OCI-LY7 (cell line): ENCODE measurements around the gene SIGLEC6. TPM values are rescaled to one million over a fixed set of nuclear protein-coding genes. Genes with fewer than 3 reads are reported as not detected.

Experiments
- BruUV-seq: library from RNA; stranded (reverse); fragments of 400-500 nt; replicated peaks from 2 replicates; lab custom pipeline; 2021; lab: Mats Ljungman, UMichigan
- CTCF ChIA-PET: fragments of 300-600 bp; sonication (Branson Sonifier 250); formaldehyde crosslinking; loops from one replicate; lab custom pipeline; 2022; ENCODE audit warnings: antibody characterized with exemption; ENCODE audit not compliant: unreplicated experiment; lab: Charles Lee
- POLR2A ChIA-PET: fragments of 300-600 bp; sonication (Branson Sonifier 250); formaldehyde crosslinking; loops from one replicate; lab custom pipeline; 2022; ENCODE audit warnings: antibody characterized with exemption; lab: Charles Lee
- DNase-seq: peaks from one replicate; pipeline ENCODE4 v3.0.0-alpha.2; 2015; ENCODE audit warnings: low spot score
- H2AFZ ChIP-seq: fragments of 200-600 bp; sonication (generic), shearing (Covaris generic); 2 replicates; pipeline ENCODE4 v1.6.1; 2014; ENCODE audit warnings: mild to moderate bottlenecking, antibody characterized with exemption, low read length, moderate library complexity
- H3K27ac ChIP-seq: fragments of 200-600 bp; sonication (generic); 2 replicates; pipeline ENCODE4 v1.5.1; 2014; ENCODE audit warnings: mixed run types, low read depth, mild to moderate bottlenecking, moderate library complexity, low read length, inconsistent platforms; ENCODE audit not compliant: poor library complexity, severe bottlenecking
- H3K36me3 ChIP-seq: fragments of 200-600 bp; sonication (generic); 2 replicates; pipeline ENCODE4 v1.6.1; 2014; ENCODE audit warnings: mild to moderate bottlenecking, antibody characterized with exemption, low read length, moderate library complexity, mixed read lengths; ENCODE audit not compliant: insufficient read depth
- H3K4me1 ChIP-seq: fragments of 200-600 bp; sonication (generic); 2 replicates; pipeline ENCODE4 v1.5.1; 2014; ENCODE audit warnings: mild to moderate bottlenecking, low read length; ENCODE audit not compliant: insufficient read depth, poor library complexity, severe bottlenecking
- H3K4me2 ChIP-seq: fragments of 200-600 bp; sonication (generic); 2 replicates; pipeline ENCODE4 v1.6.1; 2014; ENCODE audit warnings: mild to moderate bottlenecking, low read length
- H3K4me3 ChIP-seq: fragments of 200-600 bp; sonication (generic); 2 replicates; pipeline ENCODE4 v1.5.1; 2014; ENCODE audit warnings: mild to moderate bottlenecking, low read depth, low read length; ENCODE audit not compliant: poor library complexity, severe bottlenecking
- H3K79me2 ChIP-seq: fragments of 200-600 bp; sonication (generic); 2 replicates; pipeline ENCODE4 v1.6.1; 2016; ENCODE audit warnings: low read depth, mild to moderate bottlenecking, low read length, moderate library complexity, mixed read lengths; ENCODE audit not compliant: insufficient read depth
- H3K9me2 ChIP-seq: fragments of 200-600 bp; sonication (generic); 2 replicates; pipeline ENCODE4 v1.6.1; 2016; ENCODE audit warnings: mild to moderate bottlenecking, low read length, mixed read lengths; ENCODE audit not compliant: insufficient read depth
- H3K9me3 ChIP-seq: fragments of 200-600 bp; sonication (generic); 2 replicates; pipeline ENCODE4 v1.6.1; 2014; ENCODE audit warnings: mild to moderate bottlenecking, mixed run types, low read length, mixed read lengths
- H4K20me1 ChIP-seq: fragments of 200-600 bp; sonication (generic); 2 replicates; pipeline ENCODE4 v1.6.1; 2014; ENCODE audit warnings: mild to moderate bottlenecking, antibody characterized with exemption, low read length, moderate library complexity, mixed read lengths; ENCODE audit not compliant: insufficient read depth
- CTCF ChIP-seq: fragments of 200-600 bp; sonication (generic); conservative IDR thresholded peaks from 2 replicates; pipeline ENCODE4 v1.5.1; 2014; ENCODE audit warnings: mild to moderate bottlenecking, antibody characterized with exemption, low read length, moderate library complexity, mixed read lengths
- EZH2phosphoT487 ChIP-seq: fragments of 200-600 bp; sonication (generic); IDR thresholded peaks from 2 replicates; pipeline ENCODE4 v1.6.1; 2018; ENCODE audit warnings: low read depth, borderline replicate concordance, mild to moderate bottlenecking, mixed run types, antibody characterized with exemption, low read length, moderate library complexity, mixed read lengths
- intact Hi-C: fragments of 100-400 bp; cut with micrococcal nuclease; formaldehyde crosslinking; loops from one replicate; pipeline ENCODE4 v1.10.0; 2022; ENCODE audit not compliant: unreplicated experiment
- small RNA-seq: library from RNA; depleted of rRNA; stranded (forward); fragments of <200 nt; gene quantifications from one replicate; pipeline ENCODE3, GENCODE V24; 2014
- total RNA-seq, 2 experiments: library from RNA; depleted of rRNA in 1 of 2; stranded (reverse); fragments of >200 nt in 1 of 2; shearing (Covaris generic) in 1 of 2; gene quantifications; 2 replicates each; pipeline ENCODE4 v1.2.3, GENCODE V29; 2014 to 2022

Gene SIGLEC6
- total RNA-seq, 2 experiments from 2014 or later = not detected

- POLR2A ChIA-PET = interaction anchor here (1.0 kb wide), 1 partner anchor 188 kb away, joined by 3 read pairs; no protein-coding TSS in a partner anchor
- BruUV-seq = no TSS peak
Observed at GRCh38 chr19:51469162-51469561, 62.3 kb downstream of the SIGLEC6 start.

GRCh38 chr19:51468545-51468920 is 62.9 kb downstream of the SIGLEC6 start:
- POLR2A ChIA-PET = interaction anchor here (1.0 kb wide), 1 partner anchor 189 kb away, joined by 3 read pairs; no protein-coding TSS in a partner anchor
- CTCF ChIA-PET = no interaction called here
- Histone ChIP-seq H3K4me3 (no peak overlapping the region), H3K36me3 (no peaks in the 10 kb centered on the region), H3K4me1 (no peaks in the 10 kb centered on the region), H3K79me2 (no peaks in the 10 kb centered on the region), H3K4me2 (no peak overlapping the region), H3K9me2 (no peaks in the 10 kb centered on the region), H4K20me1 (no peaks in the 10 kb centered on the region), H3K9me3 (no peaks in the 10 kb centered on the region), H3K27ac (no peak overlapping the region), H2AFZ (no peak overlapping the region)
- no TSS peak for BruUV-seq
- intact Hi-C loops = no loop called here
- DNase-seq = no peak
- no peak for TF ChIP-seq CTCF
- no peak for TF ChIP-seq EZH2phosphoT487

More at GRCh38 chr19:51469162-51469561, 62.3 kb downstream of the SIGLEC6 start:
- H3K9me3 ChIP-seq = no peaks in the 10 kb centered on the region
- H3K79me2 ChIP-seq = no peaks in the 10 kb centered on the region
- DNase-seq = no peak
- H3K9me2 ChIP-seq = no peaks in the 10 kb centered on the region
- CTCF ChIA-PET = no interaction called here
- intact Hi-C loops = no loop called here
- H3K27ac ChIP-seq = no peak overlapping the region
- no peak overlapping the region for H3K4me2 ChIP-seq
- no peak overlapping the region for H2AFZ ChIP-seq
- H3K4me3 ChIP-seq = no peak overlapping the region
- no peaks in the 10 kb centered on the region for H4K20me1 ChIP-seq
- H3K4me1 ChIP-seq = no peaks in the 10 kb centered on the region
- no peak for TF ChIP-seq EZH2phosphoT487
- H3K36me3 ChIP-seq = no peaks in the 10 kb centered on the region

- no TSS peak for BruUV-seq
- no peak overlapping the region for H3K4me3 ChIP-seq
- TF ChIP-seq CTCF = no peak
- TF ChIP-seq EZH2phosphoT487 = no peak
- H3K79me2 ChIP-seq = no peaks in the 10 kb centered on the region
- CTCF ChIA-PET = no interaction called here
- H3K9me3 ChIP-seq = no peaks in the 10 kb centered on the region
- H2AFZ ChIP-seq = no peak overlapping the region
- H3K36me3 ChIP-seq = no peaks in the 10 kb centered on the region
- POLR2A ChIA-PET = interaction anchor here (1.0 kb wide), 1 partner anchor 189 kb away, joined by 3 read pairs; no protein-coding TSS in a partner anchor
- no peaks in the 10 kb centered on the region for H3K9me2 ChIP-seq
- intact Hi-C loops = no loop called here
- no peak for DNase-seq
- no peaks in the 10 kb centered on the region for H4K20me1 ChIP-seq
- H3K4me1 ChIP-seq = no peaks in the 10 kb centered on the region
- no peak overlapping the region for H3K27ac ChIP-seq
- H3K4me2 ChIP-seq = no peak overlapping the region
Observed at GRCh38 chr19:51467864-51468544, 63.5 kb downstream of the SIGLEC6 start.

Small RNA genes lying within 50 kb of the gene (small RNA-seq; reads per million reads assigned to genes)
- gene AC020914.3 = not detected

Other genes starting within 250 kb of the SIGLEC6 start
- not detected in 2 replicates for gene IGLON5, start 220.0 kb downstream of the SIGLEC6 start, total RNA-seq (2014; rRNA removed; shearing (Covaris generic))
- gene IGLON5, start 220.0 kb downstream of the SIGLEC6 start, total RNA-seq (2022) = not detected in 2 replicates
- 0.09 and 0.72 TPM in 2 replicates for gene VSIG10L, start 189.5 kb downstream of the SIGLEC6 start, total RNA-seq (2014; rRNA removed; shearing (Covaris generic))
- gene VSIG10L, start 189.5 kb downstream of the SIGLEC6 start, total RNA-seq (2022) = 1.6 and 2.3 TPM in 2 replicates
- gene ETFB, start 165.3 kb downstream of the SIGLEC6 start, total RNA-seq (2014; rRNA removed; shearing (Covaris generic)) = 58.2 and 64.1 TPM in 2 replicates
- gene ETFB, start 165.3 kb downstream of the SIGLEC6 start, total RNA-seq (2022) = 58.5 and 71.6 TPM in 2 replicates
- gene CLDND2, start 162.7 kb downstream of the SIGLEC6 start, total RNA-seq (2014; rRNA removed; shearing (Covaris generic)) = not detected in 2 replicates
- gene CLDND2, start 162.7 kb downstream of the SIGLEC6 start, total RNA-seq (2022) = 1.4 and 1.9 TPM in 2 replicates
- not detected in 2 replicates for gene NKG7, start 159.0 kb downstream of the SIGLEC6 start, total RNA-seq (2014; rRNA removed; shearing (Covaris generic))
- not detected in 2 replicates for gene NKG7, start 159.0 kb downstream of the SIGLEC6 start, total RNA-seq (2022)
- not detected in 2 replicates for gene LIM2, start 143.7 kb downstream of the SIGLEC6 start, total RNA-seq (2014; rRNA removed; shearing (Covaris generic))
- not detected in 2 replicates for gene LIM2, start 143.7 kb downstream of the SIGLEC6 start, total RNA-seq (2022)
- not detected in 2 replicates for gene C19orf84, start 141.1 kb downstream of the SIGLEC6 start, total RNA-seq (2014; rRNA removed; shearing (Covaris generic))
- not detected in 2 replicates for gene C19orf84, start 141.1 kb downstream of the SIGLEC6 start, total RNA-seq (2022)
- gene SIGLEC10, start 114.0 kb downstream of the SIGLEC6 start, total RNA-seq (2014; rRNA removed; shearing (Covaris generic)) = 20.7 and 25.2 TPM in 2 replicates
- 23.3 and 26.6 TPM in 2 replicates for gene SIGLEC10, start 114.0 kb downstream of the SIGLEC6 start, total RNA-seq (2022)
- not detected in 2 replicates for gene SIGLEC8, start 73.2 kb downstream of the SIGLEC6 start, total RNA-seq (2014; rRNA removed; shearing (Covaris generic))
- gene SIGLEC8, start 73.2 kb downstream of the SIGLEC6 start, total RNA-seq (2022) = not detected in 2 replicates
- gene CEACAM18, start 53.1 kb downstream of the SIGLEC6 start, total RNA-seq (2014; rRNA removed; shearing (Covaris generic)) = not detected in 2 replicates
- gene CEACAM18, start 53.1 kb downstream of the SIGLEC6 start, total RNA-seq (2022) = not detected in 2 replicates
- gene SIGLEC12, start 29.9 kb downstream of the SIGLEC6 start, total RNA-seq (2014; rRNA removed; shearing (Covaris generic)) = not detected in 2 replicates
- gene SIGLEC12, start 29.9 kb downstream of the SIGLEC6 start, total RNA-seq (2022) = not detected in 2 replicates
- gene ZNF175, start 39.6 kb upstream of the SIGLEC6 start, total RNA-seq (2014; rRNA removed; shearing (Covaris generic)) = 3.5 and 4.7 TPM in 2 replicates
- gene ZNF175, start 39.6 kb upstream of the SIGLEC6 start, total RNA-seq (2022) = 10.4 and 13.4 TPM in 2 replicates
- not detected in 2 replicates for gene SIGLEC5, start 98.7 kb upstream of the SIGLEC6 start, total RNA-seq (2014; rRNA removed; shearing (Covaris generic))
- not detected in 2 replicates for gene SIGLEC5, start 98.7 kb upstream of the SIGLEC6 start, total RNA-seq (2022)
- not detected in 2 replicates for gene SIGLEC14, start 115.2 kb upstream of the SIGLEC6 start, total RNA-seq (2014; rRNA removed; shearing (Covaris generic))
- not detected in 2 replicates for gene SIGLEC14, start 115.2 kb upstream of the SIGLEC6 start, total RNA-seq (2022)
- gene SPACA6, start 161.7 kb upstream of the SIGLEC6 start, total RNA-seq (2014; rRNA removed; shearing (Covaris generic)) = 5.9 and 12.5 TPM in 2 replicates
- gene SPACA6, start 161.7 kb upstream of the SIGLEC6 start, total RNA-seq (2022) = 2.5 and 5.1 TPM in 2 replicates
- not detected in 2 replicates for gene HAS1, start 192.3 kb upstream of the SIGLEC6 start, total RNA-seq (2014; rRNA removed; shearing (Covaris generic))
- gene HAS1, start 192.3 kb upstream of the SIGLEC6 start, total RNA-seq (2022) = not detected in 2 replicates
- not detected in 2 replicates for gene FPR1, start 220.2 kb upstream of the SIGLEC6 start, total RNA-seq (2014; rRNA removed; shearing (Covaris generic))
- gene FPR1, start 220.2 kb upstream of the SIGLEC6 start, total RNA-seq (2022) = not detected in 2 replicates
- not detected in 2 replicates for gene FPR2, start 229.5 kb upstream of the SIGLEC6 start, total RNA-seq (2014; rRNA removed; shearing (Covaris generic))
- gene FPR2, start 229.5 kb upstream of the SIGLEC6 start, total RNA-seq (2022) = not detected in 2 replicates